ENCODE measurements around the gene CD9. TPM values are rescaled to one million over a fixed set of nuclear protein-coding genes. Genes with fewer than 3 reads are reported as not detected.

CD9 gene
- total and polyA plus RNA-seq, 5 donors: 117 to 248 (median 139) TPM

- Histone ChIP-seq H3K9me3 (ENCODE audit: control insufficient read depth, low read length) (no peaks in the 10 kb centered on the region), H3K4me1 (ENCODE audit: control insufficient read depth, insufficient read depth, low read length) (peaks cover 14% of the 10 kb centered on the region), H3K4me3 (ENCODE audit: low read length) (no peak overlapping the region), H3K27me3 (ENCODE audit: control insufficient read depth, insufficient read depth) (no peaks in the 10 kb centered on the region), H3K27ac (ENCODE audit: low read length) (no peak overlapping the region)
- 86% methylated on average over 8 of the region's 8 CpGs for WGBS
- DNase-seq: no peak
- ATAC-seq: no peak
- intact Hi-C loops (cut with DNase I): no loop called here
Observed at GRCh38 chr12:6163416-6164060, 36.7 kb upstream of the CD9 start.

GRCh38 chr12:6165395-6165794, 34.8 kb upstream of the CD9 start:
- 57% methylated on average over 2 of the region's 2 CpGs for WGBS
- intact Hi-C loops (cut with DNase I): no loop called here
- no peak overlapping the region for H3K27ac ChIP-seq (ENCODE audit: low read length)
- ATAC-seq: no peak
- DNase-seq: no peak
- H3K4me1 ChIP-seq (ENCODE audit: control insufficient read depth, insufficient read depth, low read length): peaks cover 16% of the 10 kb centered on the region
- no peak overlapping the region for H3K4me3 ChIP-seq (ENCODE audit: low read length)
- no peaks in the 10 kb centered on the region for H3K9me3 ChIP-seq (ENCODE audit: control insufficient read depth, low read length)
- no peaks in the 10 kb centered on the region for H3K27me3 ChIP-seq (ENCODE audit: control insufficient read depth, insufficient read depth)

DNA sequence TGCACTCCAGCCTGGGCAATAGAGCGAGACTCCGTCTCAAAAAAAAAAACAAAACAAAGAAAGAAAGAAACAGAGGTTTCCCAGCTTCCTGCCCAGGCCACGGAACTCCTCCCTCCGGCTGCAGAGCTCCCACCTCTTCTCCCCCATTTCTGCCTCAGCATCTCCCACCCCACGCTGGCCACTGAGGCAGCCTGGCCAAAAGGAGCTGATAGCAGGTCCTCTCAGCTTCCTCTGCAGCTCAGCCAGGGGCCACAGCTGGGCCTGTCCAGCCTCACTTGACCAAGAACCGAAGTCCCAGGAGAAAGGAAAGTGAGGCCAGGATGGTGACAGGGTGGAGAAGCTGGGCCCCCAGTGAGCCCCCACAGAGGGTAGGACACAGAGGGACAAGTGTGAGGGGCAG, 33.4 kb upstream of the CD9 start:
- Histone ChIP-seq H3K27ac (ENCODE audit: low read length) (peak overlapping the region; percentile 26), H3K9me3 (ENCODE audit: control insufficient read depth, low read length) (no peaks in the 10 kb centered on the region), H3K27me3 (ENCODE audit: control insufficient read depth, insufficient read depth) (no peaks in the 10 kb centered on the region), H3K4me1 (ENCODE audit: control insufficient read depth, insufficient read depth, low read length) (peaks cover 11% of the 10 kb centered on the region), H3K4me3 (ENCODE audit: low read length) (no peak overlapping the region)
- ATAC-seq (no peak), DNase-seq (no peak)
- intact Hi-C loops (cut with DNase I): no loop called here
- 82% methylated on average over 6 of the region's 6 CpGs for WGBS

GRCh38 chr12:6167327-6168280, 32.6 kb upstream of the CD9 start:
- H3K4me3 ChIP-seq (ENCODE audit: low read length): no peak overlapping the region
- DNase-seq: peak; percentile 65 to 74 (median 71)
- intact Hi-C loops (cut with DNase I): no loop called here

DNA sequence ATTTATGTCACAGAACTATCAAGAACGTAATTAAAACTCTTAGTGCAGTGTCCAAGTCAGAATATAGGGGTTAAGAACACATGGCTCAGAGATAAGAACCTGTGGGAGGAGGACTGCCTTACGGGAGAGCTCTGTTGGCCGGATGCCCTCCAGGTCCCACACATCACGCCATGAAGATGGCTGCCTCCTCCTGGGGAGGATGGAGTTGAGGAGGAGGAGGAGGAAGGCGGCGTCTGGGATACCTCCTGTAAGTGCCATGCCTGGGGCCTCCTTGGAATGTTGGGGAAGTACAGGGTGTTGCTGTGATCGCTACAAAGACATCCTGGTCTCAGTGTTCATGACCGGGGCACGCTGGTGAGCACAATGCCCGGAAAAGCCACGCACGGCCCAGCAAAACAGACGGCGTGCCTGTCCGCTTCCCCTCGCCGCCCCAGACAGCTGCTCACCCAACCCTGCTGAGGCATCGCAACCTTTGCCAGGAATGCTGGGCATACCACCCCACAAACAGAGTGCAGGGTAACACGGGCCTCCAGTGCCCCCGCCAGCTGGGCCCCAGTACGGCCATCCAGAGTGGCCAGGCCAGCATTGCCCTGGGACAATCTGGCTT, 28.7 kb upstream of the CD9 start:
- Histone ChIP-seq H3K9me3 (ENCODE audit: control insufficient read depth, low read length) (no peaks in the 10 kb centered on the region), H3K4me3 (ENCODE audit: low read length) (no peak overlapping the region), H3K4me1 (ENCODE audit: control insufficient read depth, insufficient read depth, low read length) (peaks cover 11% of the 10 kb centered on the region), H3K27ac (ENCODE audit: low read length) (peak overlapping the region; percentile 73), H3K27me3 (ENCODE audit: control insufficient read depth, insufficient read depth) (no peaks in the 10 kb centered on the region)
- DNase-seq (peak; percentile 80 to 88 (median 84)), ATAC-seq (peak; percentile 90 to 92)
- intact Hi-C loops (cut with DNase I): loop anchor here in 1 of 4 donors (5.0 kb wide), 1 partner anchor 49 kb away; the partner anchor contains the start of gene VWF
- WGBS: 71% methylated on average over 21 of the region's 21 CpGs

More at GRCh38 chr12:6167327-6168280, 32.6 kb upstream of the CD9 start:
- H3K4me1 ChIP-seq (ENCODE audit: control insufficient read depth, insufficient read depth, low read length): peaks cover 11% of the 10 kb centered on the region
- H3K27ac ChIP-seq (ENCODE audit: low read length): peak overlapping the region; percentile 54
- no peaks in the 10 kb centered on the region for H3K9me3 ChIP-seq (ENCODE audit: control insufficient read depth, low read length)
- H3K27me3 ChIP-seq (ENCODE audit: control insufficient read depth, insufficient read depth): no peaks in the 10 kb centered on the region
- WGBS: 30% methylated on average over 17 of the region's 17 CpGs
- peak; percentile 76 to 87 for ATAC-seq

- no peaks in the 10 kb centered on the region for H3K9me3 ChIP-seq (ENCODE audit: control insufficient read depth, low read length)
- DNase-seq (no peak), ATAC-seq (no peak)
- peaks cover 10% of the 10 kb centered on the region for H3K4me1 ChIP-seq (ENCODE audit: control insufficient read depth, insufficient read depth, low read length)
- peak overlapping the region; percentile 73 for H3K27ac ChIP-seq (ENCODE audit: low read length)
- 81% methylated on average over 15 of the region's 15 CpGs for WGBS
- no peak overlapping the region for H3K4me3 ChIP-seq (ENCODE audit: low read length)
- no peaks in the 10 kb centered on the region for H3K27me3 ChIP-seq (ENCODE audit: control insufficient read depth, insufficient read depth)
- intact Hi-C loops (cut with DNase I): loop anchor here in 1 of 4 donors (5.0 kb wide), 1 partner anchor 50 kb away; the partner anchor contains the start of gene VWF
Observed at GRCh38 chr12:6172086-6172485, 28.1 kb upstream of the CD9 start.

DNA sequence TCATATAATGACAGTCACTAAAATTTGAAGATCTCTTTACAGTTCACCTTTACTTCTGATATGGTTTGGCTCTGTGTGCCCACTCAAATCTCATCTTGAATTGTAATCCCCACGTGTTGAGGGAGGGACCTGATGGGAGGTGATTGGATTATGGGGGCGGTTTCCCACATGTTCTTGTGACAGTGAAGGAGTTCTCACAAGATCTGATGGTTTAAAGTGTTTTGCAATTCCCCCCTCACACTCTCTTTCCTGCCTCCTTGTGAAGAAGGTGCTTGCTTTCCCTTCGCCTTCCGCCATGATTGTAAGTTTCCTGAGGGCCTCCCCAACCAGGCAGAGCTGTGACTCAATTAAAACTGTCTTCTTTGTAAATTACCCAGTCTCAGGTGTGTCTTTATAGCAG, 27.3 kb upstream of the CD9 start:
- Histone ChIP-seq H3K9me3 (ENCODE audit: control insufficient read depth, low read length) (no peaks in the 10 kb centered on the region), H3K27me3 (ENCODE audit: control insufficient read depth, insufficient read depth) (no peaks in the 10 kb centered on the region), H3K4me1 (ENCODE audit: control insufficient read depth, insufficient read depth, low read length) (peaks cover 3% of the 10 kb centered on the region), H3K4me3 (ENCODE audit: low read length) (no peak overlapping the region), H3K27ac (ENCODE audit: low read length) (no peak overlapping the region)
- 76% methylated on average over 4 of the region's 4 CpGs for WGBS
- intact Hi-C loops (cut with DNase I): loop anchor here in 1 of 4 donors (5.0 kb wide), 1 partner anchor 51 kb away; the partner anchor contains the start of gene VWF
- no peak for ATAC-seq
- no peak for DNase-seq

DNA sequence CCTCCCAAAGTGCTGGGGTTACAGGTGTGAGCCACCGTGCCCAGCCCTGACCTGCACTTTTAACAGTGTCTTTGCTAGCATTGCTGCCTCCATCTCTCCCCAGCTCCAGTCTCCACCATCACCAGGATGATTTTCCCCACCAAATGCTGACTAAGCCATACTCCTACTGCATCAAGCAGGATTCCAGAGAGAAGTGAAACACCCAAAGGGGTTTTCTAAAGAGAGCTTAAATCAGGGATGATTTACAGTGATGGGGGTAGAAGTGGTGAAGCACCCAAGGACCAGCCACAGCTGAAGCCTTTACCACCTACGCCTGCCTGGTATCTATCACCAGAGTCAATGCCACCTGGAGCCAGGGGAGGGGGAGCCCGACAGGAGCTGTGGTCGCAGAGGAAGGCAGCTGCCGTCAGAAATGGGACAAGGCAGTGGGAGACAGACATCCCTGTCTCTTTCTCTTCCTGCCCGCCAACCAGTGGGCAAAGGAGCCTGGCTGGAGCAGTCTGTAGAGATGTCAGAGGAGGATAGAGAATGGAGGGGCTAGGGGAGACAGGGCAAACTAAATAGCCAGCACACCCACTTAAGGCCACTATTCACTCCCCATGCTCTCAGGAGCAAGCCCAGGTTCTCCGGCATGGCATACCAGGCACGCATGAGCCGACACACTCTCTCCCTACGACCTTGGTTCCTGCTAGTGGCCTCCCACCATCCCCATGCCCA, 22.4 kb upstream of the CD9 start:
- H3K27me3 ChIP-seq (ENCODE audit: control insufficient read depth, insufficient read depth): no peaks in the 10 kb centered on the region
- peaks cover 22% of the 10 kb centered on the region for H3K4me1 ChIP-seq (ENCODE audit: control insufficient read depth, insufficient read depth, low read length)
- ATAC-seq: no peak
- intact Hi-C loops (cut with DNase I): no loop called here
- H3K4me3 ChIP-seq (ENCODE audit: low read length): no peak overlapping the region
- no peak overlapping the region for H3K27ac ChIP-seq (ENCODE audit: low read length)
- no peaks in the 10 kb centered on the region for H3K9me3 ChIP-seq (ENCODE audit: control insufficient read depth, low read length)
- no peak for DNase-seq
- WGBS: 96% methylated on average over 10 of the region's 10 CpGs

DNA sequence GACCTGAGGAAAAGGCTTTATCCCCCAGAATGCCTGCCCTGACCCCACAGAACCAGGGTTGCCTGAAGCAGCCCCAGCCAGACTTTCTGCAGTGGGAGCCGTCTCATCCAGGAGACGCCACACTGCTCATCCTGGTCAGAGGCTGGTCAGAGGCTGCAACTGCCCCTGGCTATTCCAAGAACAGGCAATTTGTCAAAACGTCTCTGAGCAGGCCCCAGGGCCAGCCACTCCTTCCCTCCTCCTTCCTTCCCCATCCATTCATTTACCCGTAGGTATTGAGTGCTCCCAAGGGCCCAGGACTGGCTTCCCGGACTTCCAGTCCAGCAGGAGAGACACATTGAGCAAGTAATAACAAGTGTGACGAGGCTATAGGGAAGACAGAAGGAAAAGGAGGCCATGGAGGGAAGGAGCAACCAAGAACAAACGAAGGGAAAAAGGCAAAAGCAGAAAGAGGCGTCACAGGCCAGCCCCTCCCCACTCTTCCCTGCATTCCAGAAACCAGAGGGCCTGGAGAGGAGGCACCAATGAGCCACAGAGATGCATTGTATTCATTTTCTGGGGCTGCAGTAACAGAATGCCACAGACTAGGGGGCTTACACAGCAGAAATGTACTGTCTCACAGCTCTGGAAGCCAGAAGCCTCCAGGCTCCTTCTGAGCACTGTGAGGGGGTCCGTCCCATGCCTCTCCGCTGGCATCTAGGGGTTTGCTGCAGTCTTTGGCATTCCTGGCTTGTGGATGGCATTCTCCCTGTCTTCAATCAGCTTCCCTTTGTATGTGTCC, 21.0 kb upstream of the CD9 start:
- H3K27me3 ChIP-seq (ENCODE audit: control insufficient read depth, insufficient read depth): no peaks in the 10 kb centered on the region
- H3K27ac ChIP-seq (ENCODE audit: low read length): peak overlapping the region; percentile 10
- 60% methylated on average over 10 of the region's 10 CpGs for WGBS
- ATAC-seq (no peak), DNase-seq (no peak)
- no peak overlapping the region for H3K4me3 ChIP-seq (ENCODE audit: low read length)
- peaks cover 26% of the 10 kb centered on the region for H3K4me1 ChIP-seq (ENCODE audit: control insufficient read depth, insufficient read depth, low read length)
- no peaks in the 10 kb centered on the region for H3K9me3 ChIP-seq (ENCODE audit: control insufficient read depth, low read length)
- intact Hi-C loops (cut with DNase I): no loop called here

All from right cardiac atrium (tissue), 5 donors.